ENCODE data around the gene PTPN21.
A peak's percentile ranks its signal among the peaks of the same experiment; 100 is the strongest.

Gene PTPN21

DNA sequence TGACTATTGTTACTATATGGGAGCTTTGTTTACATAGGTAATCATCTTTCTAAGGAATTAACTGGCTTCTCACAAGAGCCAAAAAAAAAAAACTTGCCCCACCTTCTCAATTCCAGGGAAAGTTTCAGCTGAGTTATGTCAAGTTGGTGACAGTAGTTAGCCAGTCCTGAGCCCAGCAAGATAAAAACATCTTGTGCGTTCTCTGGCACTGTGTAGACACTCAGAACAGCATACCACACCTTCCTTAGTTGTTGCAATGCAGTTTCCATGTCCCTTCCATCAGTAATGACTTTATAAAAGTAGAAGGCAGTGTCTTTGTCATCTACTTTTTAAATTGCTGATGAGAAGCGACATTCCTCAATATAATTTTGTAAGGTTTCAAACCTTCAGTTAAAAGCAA lies 50.2 kb downstream of the PTPN21 start:
- DNase-seq (ENCODE audit: low read depth): no peak

DNA sequence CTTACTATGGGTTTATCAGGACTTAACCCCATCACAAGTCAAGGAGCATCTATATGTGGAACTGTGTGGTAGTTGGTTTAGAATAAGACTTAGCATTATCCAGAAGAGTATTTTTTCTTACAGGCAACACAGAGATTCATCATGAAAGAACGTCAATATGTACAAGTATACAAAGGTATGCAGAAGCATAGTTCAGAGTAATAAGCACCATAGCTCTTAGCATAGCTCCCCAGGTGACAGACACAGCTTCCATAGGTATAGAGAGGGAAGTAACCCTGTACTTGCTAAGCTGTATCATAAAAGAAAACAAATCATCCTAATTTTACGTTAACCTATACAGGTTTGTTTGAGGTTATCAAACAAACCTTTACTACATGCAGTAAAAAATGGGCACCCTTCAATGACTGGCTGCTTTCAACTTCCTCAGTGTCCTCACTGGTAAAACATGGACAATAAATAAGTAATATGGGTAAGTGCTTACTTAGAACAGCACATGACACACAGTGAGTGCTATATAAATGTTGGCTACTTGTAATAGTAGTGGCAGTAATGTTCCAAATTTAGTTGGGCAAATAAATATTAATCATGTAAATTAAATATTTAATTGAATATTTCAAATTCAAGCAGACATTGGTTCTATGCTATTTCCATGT lies 50.9 kb downstream of the PTPN21 start:
- no peak for DNase-seq (ENCODE audit: low read depth)

DNA sequence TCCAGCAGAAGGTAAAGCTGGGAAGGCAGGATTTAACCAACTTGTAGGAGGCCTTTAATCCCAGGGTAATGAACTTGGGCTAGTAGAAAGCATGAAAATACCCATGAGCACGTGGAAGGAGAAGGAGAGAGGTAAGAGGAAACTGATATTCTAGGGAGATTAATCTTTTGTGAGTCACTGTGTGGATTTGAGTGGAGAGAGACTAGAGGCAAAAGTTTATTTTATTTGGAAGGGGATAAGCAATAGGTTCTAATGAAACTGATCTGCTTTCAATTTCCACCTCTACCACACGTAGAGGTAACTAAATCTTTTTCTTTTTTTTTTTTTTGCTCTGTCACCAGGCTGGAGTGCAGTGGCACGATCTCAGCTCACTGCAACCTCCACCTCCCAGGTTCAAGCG lies 52.1 kb downstream of the PTPN21 start:
- no peak for DNase-seq (ENCODE audit: low read depth)

DNA sequence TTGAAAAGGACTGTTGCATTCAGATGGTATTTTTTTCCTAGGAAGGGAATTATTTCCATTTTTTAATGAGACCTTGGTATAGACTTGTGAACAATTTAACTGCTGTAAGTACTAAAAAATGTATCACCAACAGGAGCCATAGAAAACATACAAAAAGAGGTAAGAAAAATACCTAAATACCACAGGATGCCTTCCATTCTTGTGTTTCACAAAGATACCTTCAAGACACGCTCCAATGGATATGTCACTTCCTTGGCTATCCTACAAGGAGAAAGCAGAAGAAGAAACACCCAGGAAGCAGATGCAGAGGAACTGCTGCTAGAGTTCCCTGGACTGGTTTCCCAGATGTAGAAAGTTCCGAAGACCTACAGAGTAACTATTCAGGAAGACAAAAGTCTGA lies 54.2 kb downstream of the PTPN21 start:
- DNase-seq (ENCODE audit: low read depth): no peak

DNA sequence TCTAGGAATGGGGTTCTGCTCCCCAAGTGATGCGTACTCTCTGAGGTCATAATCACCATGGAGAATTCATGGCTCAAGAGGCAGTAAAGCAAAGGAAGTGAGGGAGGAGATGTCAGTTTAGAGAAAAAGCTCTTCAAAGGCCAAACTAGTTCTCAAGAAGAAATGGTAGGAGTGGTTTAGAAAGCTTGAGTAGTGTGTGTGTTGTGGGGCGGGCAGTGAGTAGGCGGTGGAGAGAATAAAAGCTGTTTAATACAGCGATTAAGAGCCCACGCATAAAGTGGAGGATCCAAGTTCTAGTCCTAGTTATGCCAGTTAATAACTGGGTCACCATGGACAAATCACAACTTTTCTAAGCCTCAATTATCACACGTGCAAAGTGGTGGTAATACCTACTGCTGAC lies 55.6 kb downstream of the PTPN21 start:
- no peak for DNase-seq (ENCODE audit: low read depth)

DNA sequence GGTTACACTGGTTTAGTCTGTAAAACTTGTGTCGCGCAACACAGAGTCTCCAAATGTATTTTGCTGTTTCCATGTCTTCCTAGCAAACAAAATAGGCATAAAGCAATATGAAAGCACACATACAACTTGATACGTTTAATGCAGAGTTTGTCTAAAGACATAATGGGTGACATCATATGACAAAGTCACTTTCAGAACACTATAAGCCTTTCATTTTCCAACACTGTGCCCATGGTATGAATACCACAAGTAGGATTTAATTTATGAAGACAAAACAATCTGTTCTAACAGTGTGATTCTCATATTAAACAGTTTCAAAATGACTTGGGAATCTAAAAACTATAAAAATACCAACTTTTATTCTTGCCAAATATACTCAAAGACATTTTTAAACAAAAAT lies 58.4 kb downstream of the PTPN21 start:
- DNase-seq (ENCODE audit: low read depth): no peak

DNA sequence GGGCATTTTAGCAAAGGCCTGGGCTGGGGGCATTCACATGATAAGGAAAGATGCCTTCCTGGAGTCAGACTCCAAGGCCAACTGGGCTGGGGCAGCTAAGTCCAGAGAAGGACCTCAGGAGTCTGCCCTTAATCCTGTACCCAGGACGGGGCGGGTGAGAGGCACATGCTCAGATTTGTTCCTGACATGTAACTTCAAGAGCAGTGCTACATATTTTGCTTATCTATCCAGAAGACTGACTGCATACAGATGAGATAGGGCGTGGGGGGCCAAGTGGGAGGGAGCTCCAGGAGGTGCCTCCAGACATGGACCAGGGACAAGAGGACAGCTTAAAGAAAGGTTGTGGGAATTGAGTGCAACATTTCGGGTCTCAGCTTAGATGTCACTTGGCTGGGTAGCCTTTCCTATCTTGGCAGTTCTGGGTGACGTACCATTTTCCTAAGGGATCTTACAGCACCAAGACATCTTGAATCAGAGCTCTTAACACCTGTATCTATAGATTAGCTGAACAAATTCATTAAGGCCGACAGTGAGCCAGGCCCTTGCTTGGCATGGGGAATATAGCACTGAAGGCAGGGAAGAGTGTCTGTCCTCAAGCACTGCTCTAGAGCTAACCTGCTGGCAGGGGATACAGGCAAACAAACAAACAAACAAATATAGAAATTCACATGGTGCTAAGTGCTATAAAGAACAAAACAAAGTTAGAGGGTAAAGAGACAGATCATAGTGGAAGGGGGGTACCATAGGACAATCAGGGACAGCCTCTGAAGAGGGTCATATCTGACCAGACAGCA lies 61.2 kb downstream of the PTPN21 start:
- DNase-seq (ENCODE audit: low read depth): no peak

DNA sequence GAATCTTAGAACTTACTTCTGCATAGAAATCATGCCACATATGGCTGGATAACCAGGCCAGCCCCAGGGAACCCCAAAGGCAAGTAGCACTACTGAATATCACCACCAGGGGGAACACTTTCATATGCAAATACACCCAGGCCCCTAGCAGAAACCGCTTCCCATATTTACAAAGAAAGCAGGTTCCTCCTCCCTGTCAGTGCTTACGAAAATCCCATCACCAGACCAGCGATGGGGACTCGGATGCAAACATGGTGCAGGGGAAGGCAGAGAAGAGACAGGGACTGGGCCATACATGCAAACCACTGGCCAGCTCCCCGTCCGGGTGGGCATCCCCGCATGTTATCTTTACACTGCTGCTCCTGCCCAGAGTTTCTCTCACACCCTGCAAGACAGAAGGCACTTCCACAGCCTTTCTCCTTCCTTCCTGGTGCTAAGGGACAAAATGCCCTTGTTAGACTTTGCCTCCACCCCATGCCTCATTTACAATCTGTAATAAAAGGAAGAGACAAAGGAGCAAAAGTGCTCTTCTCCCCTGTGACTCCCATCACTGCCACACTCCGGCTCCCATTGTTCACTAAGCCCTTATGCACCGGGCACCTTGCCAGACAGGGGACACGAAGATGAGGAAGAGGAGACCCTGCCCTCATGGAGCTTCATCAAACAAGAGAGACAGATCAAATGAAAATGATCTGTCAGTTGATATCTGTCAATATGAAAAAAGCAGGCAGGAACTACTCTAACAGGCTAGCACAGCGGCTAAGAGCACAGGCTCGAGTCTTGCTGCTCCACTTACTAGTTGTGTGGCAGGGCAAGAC lies 62.3 kb downstream of the PTPN21 start:
- DNase-seq (ENCODE audit: low read depth): peak; percentile 11

DNA sequence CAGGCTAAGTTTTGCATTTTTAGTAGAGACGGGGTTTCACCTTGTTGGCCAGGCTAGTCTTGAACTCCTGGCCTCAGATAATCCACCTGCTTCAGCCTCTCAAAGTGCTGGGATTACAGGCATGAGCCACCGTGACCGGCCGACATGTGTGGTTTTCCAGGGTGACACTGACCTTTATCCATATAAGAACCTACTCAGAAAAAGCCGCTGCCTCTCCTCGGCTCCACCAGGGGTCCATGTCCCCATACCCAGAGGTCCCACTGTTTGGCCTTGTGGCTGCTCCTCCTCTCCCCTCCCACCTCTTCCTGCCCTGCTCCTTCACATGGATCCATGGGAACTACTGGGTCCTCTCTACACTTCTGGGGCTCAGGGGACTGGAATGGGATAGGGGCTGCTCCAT lies 64.6 kb downstream of the PTPN21 start:
- DNase-seq (ENCODE audit: low read depth): no peak

DNA sequence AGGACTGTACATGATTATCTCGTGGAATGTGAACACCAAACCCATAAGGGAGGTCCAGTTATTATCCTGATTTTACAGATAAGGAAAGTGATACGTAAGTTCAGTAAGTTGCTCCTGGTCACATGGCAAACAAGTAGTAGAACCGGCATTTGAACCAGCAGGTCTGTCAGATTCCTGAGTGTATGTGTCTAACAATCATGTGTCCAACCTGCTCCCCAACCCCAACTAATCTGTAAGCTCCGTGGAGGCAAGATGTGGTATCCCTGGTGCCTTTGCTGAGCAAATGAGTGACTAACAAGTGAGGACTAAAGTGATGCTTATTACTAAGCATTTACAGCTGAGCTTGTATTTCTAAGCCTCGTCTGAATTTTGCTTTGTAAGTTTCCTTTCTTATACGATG lies 65.9 kb downstream of the PTPN21 start:
- no peak for DNase-seq (ENCODE audit: low read depth)

DNA sequence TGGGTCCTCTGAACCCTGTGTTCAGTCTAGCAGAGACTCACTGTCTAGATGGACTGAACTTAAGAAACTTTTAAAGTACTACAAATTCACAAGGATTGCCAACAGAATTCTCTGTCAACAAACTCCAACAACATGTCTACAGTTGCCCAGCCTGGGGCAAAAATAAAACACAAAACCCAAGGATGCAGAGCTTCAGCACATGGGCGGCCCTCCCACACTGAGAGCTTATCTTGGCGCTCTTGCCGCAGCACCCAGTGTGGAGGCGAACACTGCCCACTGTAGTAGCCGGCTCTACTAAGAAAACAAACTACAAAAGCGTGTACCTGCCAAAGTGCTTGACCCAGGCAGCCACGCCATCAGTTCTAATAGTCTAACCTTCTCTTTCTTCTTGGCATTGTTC lies 66.7 kb downstream of the PTPN21 start:
- DNase-seq (ENCODE audit: low read depth): no peak

DNA sequence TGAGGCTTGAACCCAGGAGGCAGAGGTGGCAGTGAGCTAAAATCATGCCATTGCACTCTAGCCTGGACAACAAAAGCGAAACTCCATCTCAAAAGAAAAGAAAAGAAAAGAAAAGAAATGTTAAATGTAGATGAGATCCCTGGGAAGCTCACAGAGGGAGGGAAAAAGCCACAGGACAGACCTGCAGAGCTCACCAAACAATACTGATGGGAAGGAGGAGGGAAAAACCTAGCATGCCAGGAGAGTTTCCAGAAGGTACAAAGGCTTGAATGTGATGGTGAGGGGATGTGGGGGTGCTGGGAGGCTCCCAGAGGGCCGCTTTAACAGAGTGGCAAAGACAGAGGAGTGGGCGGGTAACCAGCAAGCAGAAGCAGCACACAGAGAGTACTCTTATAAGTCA lies 72.3 kb downstream of the PTPN21 start:
- DNase-seq (ENCODE audit: low read depth): no peak

DNA sequence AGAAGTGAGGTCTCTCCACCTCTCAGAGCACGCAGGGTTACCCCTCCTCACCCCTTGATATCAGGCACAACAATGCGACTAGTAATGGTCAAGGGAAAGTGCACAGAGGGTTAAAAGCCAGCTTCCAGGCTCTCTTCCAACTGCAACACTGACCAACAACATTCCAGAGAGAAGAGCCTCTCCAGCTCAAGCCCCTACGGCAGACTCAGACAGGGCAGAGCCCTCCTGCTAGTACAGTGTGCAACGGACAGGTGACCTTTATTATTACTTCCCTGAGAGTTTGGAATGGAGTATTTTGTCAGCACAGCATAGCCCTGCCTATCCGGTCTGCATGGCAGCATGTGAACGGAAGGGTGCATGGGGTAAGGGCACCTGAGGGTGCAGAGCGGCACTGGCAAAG lies 73.0 kb downstream of the PTPN21 start:
- DNase-seq (ENCODE audit: low read depth): no peak

DNA sequence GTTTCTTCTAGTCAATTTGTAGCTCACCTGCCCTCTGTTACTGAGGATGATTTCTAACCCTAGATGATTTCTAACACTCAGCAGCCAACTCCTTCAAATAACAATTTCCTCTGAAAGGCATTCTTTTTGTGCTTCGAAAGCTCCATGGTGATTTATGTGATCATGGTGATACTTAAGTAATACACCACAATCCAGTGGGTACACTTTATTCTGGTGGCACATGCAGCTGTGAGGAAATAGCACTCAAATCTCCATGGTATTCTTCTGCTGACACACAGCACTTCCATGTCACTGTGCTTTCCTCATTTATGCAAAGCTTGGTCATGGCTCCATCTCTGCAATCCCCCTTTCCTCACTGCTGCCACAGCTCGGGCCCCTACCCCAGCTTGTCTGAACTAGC lies 73.7 kb downstream of the PTPN21 start:
- no peak for DNase-seq (ENCODE audit: low read depth)

DNA sequence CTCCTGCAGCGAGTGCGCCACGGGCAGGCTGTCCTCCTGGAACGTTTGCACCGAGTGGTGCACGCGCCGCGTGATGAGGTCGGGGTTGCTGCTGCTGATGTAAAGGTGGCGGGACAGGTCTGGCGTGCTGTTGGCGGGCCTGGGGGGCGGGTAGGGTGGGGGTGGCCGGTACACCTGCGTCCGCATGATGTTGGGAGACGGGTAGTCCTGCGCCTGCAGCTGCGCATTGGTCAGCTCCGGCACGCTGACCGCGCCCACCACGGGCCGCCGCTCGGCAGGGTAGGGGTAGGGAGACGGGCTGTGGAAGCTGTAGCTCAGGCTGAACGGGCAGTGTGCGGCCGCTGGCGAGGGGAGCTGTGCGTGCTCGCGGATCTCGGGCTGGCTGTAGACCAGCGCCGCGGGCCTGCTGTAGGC lies 75.2 kb downstream of the PTPN21 start:
- no peak for DNase-seq (ENCODE audit: low read depth)

DNA sequence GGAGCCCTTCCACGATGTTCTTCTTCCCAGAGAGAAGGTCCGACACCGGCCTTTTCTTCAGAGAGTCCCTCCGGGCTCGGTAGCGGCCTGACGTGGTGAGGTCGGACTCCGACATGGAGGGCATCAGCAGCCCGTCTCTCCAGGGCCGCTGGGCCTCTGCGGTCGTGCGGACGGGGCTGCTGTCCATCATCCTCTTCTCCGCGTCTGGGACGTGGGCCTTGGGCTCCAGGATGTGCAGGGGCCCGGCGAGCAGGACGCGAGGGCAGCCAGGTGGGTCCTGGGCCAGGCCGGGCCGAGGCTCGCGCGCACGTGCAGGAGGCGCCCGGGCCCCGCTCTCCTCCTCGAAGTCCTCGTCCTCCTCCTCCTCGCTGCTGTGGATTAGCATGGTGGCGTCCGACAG lies 75.9 kb downstream of the PTPN21 start:
- no peak for DNase-seq (ENCODE audit: low read depth)

DNA sequence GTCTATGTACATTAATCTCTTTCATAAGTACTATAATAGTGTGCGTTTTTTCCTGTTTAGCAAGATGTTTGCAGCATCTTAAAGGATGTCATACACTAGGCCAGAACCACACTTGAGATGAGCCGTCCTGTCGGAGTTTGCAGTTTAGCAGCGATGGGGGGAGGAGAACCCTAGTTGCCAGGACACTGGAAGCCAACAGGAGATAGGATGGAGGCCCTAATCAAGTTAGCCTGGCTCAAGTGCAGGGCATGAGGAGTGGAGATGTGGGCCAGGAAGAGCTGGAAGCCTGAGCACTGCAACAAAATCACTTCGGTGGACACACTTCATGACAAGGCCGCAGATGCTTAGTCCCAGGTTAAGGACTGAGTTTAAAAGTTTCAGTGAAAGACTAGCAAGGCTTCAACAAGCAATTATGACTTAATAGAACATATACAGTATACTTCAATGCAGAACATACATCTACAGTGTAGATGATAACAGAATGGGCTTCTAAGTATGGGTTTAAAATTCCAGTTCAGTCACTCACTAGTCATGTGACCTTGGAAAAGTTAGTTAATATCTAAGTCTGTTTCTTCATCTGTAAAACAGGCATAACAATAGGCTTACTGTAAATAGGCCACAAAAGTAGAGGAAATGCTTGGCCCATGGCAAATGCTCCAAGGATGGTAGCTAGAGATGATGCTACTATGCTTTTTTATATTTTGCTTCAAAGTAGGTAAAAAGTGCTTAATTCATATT lies 77.1 kb downstream of the PTPN21 start:
- no peak for DNase-seq (ENCODE audit: low read depth)

DNA sequence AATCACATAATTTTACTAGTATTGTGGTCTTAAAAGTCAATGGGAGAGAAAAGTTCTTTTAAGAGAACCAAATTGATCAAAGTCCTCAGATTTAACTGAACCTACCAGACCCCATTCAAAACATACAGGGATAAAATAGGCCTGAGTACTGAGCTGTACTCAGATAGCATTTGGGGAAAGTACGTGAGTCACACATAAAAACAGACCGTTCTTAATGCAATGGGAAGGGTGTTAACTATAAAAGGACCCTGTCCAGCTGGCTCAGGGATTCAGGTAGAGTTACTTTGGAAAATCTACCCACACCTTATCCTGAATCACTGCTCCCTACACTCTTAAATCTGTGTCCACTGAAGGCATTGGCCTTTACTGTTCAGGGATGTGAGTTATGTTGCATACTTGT lies 78.0 kb downstream of the PTPN21 start:
- DNase-seq (ENCODE audit: low read depth): no peak

DNA sequence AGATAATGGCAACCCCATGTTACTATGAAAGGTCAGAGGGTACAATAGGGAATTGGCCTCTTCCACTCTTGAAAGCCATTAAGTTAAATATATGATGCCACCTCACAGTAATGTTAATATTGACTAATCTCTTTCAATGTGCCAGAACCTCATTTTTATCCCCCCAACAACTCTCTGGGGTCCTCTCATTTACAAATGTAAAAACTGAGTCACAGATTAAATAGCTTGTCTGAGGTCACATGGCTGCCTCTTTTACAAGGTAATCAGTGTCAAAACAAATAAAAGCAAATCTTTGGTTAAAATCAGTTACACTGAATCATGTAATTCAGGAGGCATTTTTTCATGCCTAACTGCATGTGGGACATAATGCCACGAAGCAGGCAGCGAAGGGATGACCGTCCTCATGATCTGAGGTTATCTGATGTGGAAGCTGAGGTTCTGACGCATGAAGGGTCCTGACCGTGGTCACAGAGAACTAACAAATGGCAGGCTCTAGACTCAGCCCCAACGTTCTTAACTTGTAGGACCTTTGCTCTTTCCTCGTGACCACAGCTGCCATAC lies 78.5 kb downstream of the PTPN21 start:
- DNase-seq (ENCODE audit: low read depth): no peak

DNA sequence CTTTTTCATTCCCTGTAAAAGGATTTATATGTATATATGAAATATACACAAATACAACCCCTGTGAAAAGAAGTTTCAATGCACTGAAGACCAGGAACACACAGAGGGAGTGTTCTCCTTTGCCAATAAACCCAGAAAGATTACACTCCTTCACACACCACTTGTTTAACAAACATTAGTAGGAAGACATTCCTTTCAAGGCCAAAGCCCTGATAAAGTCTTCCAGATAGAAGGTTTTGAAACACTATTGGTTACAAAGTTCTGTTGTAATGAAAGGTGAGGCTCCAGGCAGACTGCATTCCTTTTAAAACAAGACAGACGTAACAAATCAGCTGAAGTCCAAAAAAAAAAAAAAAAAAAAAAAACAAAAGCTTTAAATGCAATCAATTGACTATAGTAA lies 81.0 kb downstream of the PTPN21 start:
- no peak for DNase-seq (ENCODE audit: low read depth)

DNA sequence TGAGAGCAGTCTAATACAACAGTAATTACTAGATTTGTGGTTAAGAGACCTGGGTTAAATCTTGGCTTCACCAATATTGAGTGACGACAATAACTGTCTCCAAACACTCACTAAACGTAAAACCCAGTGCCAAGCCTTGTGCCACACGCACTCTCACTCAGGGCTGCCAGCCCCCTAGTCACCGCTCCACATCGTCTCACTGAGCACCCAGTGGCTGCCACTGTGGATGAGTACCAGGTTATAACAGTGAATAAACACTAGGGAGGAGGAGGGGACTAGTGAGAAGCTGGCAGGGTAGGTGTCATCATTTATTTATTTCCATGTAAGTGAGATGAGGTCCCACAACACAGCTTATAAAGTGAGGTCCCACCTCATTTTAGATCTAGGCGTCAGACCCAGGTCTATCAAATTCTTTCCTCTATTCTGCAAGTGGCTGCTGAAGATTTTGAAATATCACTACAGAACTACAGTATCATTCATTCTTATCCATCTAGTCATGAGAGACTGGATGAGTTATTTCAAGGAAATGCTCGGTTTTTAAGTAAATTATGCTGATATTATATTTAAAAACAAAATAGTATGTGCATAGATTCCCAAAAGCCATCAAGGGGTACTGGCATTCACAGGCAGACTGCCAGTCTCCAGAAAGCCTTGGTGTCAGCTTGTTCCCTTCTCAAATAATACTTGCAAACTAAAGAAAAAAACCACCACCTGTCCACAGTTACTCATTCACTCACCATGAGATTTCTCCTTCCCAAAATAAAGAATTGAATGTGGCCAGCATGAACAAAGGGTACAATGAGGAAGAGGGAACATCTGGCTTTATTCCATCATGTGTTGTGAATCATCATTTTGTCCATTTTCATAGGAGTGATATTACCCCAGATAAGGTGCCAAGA lies 84.0 kb downstream of the PTPN21 start:
- DNase-seq (ENCODE audit: low read depth): no peak
